NCI-H187 (cell line): ENCODE data around the gene PIWIL4.
"Not testable (repeated sequence)": the region's sequence is repeated elsewhere in the genome, so short reads cannot be mapped to it uniquely, and the experiment has no call there.

Experiments
- DNase-seq, 2 experiments: peaks; one replicate each; lab custom pipeline; 2025; lab: John Stamatoyannopoulos, UW

PIWIL4 gene

GRCh38 chr11:94638301-94638901, 71.2 kb downstream of the PIWIL4 start:
- no peak for DNase-seq

GRCh38 chr11:94638902-94639373, 71.8 kb downstream of the PIWIL4 start:
- DNase-seq = no peak

DNA sequence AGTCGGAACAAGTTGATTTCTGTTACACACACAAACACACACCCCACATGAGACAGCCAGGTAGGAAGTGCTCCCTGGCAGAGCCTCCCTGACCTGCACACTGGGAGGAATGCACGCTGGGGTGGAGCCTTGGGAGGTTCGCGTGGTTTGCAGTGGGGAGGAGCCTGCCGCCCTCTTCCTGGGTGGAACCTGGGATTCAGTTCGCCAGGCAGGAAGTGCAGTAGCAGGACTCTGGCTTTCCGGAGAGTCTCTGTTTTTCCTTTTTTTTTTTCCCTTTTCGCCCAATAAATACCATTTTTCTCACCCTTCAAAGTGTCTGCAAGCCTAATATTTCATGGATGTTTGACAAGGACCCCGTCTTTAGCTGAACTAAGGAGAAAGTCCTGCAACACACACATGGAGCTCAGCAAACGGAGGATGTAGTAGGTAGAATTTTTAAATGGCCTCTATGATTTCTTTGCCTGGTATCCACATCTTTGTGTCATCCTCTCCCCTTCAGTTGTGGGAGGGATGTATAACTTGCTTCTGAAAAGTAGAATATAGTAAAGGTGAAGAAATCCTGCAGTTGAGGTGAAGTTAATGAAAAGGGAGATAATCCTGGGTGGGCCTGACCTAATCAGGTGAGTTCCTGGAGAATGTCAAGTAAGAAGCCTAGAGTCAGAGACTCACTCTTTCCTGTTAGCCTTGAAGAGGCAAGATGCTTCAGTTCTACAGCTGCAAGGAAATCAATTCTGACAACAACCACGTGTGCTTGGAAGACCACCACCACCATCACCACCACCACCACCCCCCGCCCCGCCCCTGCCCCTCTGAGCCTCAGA, 72.9 kb downstream of the PIWIL4 start:
- DNase-seq = no peak

GRCh38 chr11:94641167-94641761, 74.1 kb downstream of the PIWIL4 start:
- no peak for DNase-seq

DNA sequence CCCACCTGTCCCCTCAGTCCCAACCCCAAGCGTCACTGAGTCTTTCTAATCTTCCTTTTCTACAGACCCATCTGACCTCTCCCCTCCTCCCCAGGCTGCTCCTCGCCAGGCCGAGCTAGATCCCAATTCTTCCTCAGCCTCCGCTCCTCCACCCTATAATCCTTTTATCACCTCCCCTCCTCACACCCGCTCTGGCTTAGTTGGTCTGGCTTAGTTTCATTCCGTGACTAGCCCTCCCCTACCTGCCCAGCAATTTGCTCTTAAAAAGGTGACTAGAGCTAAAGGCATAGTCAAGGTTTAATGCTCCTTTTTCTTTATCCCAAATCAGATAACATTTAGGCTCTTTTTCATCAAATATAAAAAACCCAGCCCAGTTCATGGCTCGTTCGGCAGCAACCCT, 76.0 kb downstream of the PIWIL4 start:
- not testable (repeated sequence) for DNase-seq

- DNase-seq = no peak
These were observed 80.8 kb downstream of the PIWIL4 start for GRCh38 chr11:94647926-94648325.

DNA sequence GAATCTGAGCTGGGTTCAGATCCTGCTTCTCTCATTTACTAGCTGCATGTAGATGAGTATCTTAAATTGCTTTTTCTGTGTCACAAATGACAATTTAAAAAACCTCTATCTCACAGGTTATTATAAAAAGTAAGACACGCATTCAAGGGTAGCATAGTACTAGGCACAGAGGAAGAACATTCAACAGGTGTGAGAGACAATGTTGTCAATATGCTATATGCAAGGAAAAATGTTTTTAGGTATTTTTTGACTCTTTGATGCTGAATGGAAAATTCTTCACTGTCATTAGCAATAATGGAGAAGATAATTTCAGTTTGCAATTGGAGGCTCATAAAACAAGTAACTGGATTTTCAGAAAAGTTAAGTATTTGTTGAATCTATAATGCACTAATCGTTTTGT, 81.6 kb downstream of the PIWIL4 start:
- DNase-seq = no peak

DNA sequence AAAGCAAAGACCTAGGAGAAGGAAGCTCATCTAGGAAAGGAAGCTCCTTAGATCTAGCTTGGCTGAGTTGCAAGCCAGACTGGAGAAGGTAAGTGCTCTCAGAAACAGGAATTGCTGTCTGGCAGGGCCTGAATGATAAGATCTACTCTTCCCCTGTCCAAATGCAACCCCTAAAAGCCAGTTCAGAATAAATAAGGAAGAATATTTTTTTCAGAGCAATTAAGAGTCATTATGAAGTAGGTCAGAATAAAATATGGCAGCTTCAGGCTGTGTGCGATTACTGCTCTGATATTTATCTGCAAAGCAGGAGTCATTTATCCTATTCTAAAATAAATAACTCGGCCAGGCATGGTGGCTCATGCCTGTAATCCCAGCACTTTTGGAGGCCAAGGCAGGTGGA, 82.1 kb downstream of the PIWIL4 start:
- no peak for DNase-seq

GRCh38 chr11:94649964-94650623, 82.9 kb downstream of the PIWIL4 start:
- DNase-seq = no peak

DNA sequence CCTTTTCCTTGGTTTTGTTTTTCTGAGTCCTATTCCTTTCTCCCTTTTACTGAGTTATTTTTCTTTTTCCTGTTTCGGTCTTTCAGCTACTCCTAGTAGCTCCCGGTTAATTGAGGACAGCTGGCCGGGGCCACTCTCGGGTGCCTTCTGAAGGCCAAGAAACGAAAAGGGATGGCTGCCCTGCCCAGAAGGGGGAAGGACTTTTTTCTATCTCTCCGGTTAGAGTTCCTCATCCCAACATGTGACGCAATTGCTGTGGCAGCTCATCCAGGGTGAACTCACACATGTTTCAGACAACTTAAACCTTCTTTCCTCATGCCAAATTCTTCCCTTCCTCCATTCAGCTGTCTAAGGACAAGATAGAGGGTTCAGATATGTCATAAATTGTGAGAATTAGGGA, 83.6 kb downstream of the PIWIL4 start:
- no peak for DNase-seq

DNA sequence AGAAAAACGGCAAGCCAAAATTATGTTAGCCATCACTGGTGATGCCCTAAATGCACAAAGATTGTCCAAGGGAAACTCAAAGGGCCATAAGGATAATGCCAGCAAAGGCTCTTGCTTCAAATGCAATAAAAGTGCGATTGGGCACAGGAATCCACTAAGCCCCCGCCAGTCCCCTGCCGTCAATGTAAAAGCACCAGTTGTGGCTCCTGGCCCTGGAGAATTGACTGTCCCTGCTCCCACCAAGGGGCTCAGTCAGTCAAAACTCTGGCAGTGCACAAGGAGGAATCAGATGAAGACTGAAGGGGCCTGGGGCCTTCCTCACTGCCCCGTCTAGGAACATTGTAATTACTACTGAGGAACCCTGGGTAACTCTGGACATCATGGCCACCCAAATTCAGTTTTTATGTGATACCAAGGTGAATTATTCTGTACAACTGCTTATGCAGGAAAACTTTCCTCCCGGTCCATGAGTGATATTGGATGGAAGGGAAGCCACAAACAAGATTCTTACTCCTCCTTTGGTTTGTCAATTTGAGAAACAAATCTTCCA, 85.6 kb downstream of the PIWIL4 start:
- no peak for DNase-seq

DNA sequence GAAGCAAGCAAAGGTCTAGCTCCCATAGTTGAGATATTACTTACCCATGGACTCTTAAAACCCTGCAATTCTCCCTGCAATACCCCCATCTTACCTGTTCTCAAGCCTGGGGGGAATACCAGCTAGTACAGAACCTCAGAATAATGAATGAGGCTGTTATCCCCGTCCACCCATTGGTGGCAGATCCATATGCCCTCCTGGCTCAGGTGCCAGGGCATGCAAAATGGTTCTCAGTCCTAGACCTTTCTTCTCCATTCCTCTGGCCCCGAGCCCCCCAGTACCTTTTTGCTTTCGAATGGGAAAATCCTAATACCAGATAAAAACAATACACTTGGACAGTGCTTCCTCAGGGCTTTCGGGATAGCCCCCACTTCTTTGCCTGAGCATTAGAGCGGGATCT, 86.4 kb downstream of the PIWIL4 start:
- no peak for DNase-seq

DNA sequence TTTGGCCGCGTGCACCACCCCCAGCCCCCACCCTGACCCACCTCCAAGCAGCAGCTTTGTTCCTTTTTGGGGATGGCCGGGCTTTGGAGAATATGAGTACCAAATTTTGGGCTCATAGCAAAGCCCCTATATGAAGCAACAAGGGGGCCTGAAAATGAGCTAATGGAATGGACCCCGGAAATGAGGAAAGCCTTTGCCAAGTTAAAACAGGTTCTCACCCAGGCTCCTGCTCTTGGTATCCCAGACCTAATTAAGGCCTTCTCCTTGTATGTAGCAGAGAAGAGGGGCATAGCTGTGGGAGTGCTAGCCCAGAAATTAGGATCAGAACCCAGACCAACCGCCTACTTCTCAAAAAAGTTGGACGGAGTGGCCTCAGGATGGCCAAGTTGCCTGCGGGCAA, 87.0 kb downstream of the PIWIL4 start:
- DNase-seq = no peak

DNA sequence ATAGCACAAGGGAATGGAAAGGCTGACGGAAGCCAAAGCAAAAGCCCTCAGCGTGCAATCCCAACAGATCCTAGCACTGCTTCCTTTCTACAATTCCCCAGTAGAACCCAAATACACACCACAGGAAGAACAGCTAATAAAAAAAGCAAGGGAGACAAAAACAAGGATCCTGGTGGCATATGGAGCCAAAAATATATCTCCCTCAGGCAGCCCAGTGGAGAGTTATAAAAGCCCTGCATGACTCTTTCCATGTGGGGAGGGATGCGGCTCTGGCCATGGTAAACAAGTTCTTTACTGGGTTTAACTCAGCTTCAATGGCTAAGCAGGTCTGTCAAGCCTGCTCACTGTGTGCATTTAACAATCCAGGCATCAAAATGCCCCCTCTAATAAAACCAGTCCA, 88.1 kb downstream of the PIWIL4 start:
- DNase-seq = no peak

GRCh38 chr11:94655956-94656355, 88.8 kb downstream of the PIWIL4 start:
- DNase-seq = no peak

GRCh38 chr11:94656968-94657367, 89.8 kb downstream of the PIWIL4 start:
- no peak for DNase-seq

DNA sequence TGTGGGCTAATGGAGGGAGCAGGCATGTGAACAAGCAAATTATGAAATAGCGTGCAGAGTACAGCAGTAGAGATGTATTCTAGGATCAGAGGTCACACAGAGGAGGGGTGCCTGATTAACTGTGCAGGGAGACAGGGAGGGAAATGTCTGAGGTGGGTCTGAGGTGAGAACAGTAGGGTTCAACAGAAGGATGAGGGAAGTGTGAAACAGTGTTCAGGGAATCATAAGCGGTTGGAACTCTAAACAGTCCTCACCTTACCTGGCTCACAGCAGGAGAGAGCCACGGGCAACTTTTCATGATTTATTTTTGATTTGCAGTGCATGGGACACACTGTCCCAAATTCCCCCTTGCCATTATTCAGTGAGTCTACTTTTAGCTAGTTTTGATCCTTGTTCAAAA, 90.5 kb downstream of the PIWIL4 start:
- no peak for DNase-seq

- no peak for DNase-seq
These were observed 91.2 kb downstream of the PIWIL4 start for GRCh38 chr11:94658386-94658785.

DNA sequence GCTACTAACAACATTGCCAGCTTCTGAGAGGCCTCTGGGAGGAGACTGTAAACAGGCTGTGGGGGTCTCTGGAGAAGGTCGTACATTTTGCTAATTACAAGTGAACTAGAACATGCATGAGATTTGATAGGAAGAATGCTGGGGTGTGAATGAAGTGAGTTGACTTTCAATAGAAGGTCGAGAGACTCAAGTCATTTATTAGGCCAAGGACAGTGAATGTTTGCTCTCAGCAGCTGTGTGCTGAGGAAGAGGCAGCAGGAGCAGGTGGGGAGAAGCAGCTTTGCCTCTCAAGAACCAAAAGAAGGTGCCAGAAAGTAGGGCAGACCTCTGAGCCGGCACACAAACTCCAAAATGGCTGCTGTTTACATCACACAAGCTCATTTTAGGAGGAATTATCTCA, 91.7 kb downstream of the PIWIL4 start:
- DNase-seq = no peak

DNA sequence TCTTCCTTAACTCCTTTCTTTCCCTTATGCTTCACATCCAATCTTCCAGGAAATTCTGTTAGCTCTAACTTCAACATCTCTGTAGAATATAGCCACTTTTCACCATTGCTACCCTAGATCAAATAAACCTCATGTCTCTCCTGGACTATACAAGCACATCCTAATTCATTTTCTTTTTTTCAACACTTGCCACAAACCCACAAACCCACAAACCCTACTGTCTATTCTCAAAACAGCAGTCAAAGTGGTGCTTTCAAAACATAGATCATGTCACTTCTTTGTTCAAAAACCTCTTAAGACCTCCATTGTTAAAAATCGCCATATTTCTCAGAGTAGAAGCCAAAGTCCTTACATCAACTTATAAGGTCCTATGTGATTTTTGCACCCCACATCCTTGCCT, 94.3 kb downstream of the PIWIL4 start:
- no peak for DNase-seq

GRCh38 chr11:94662065-94662779, 95.1 kb downstream of the PIWIL4 start:
- no peak for DNase-seq
